ENCODE data around the gene ZNF576. TPM values are rescaled to one million over a fixed set of nuclear protein-coding genes. Genes with fewer than 3 reads are reported as not detected.

ZNF576 gene
- total and polyA plus RNA-seq, 4 donors = 6.9 to 14.9 (median 10.9) TPM

DNA sequence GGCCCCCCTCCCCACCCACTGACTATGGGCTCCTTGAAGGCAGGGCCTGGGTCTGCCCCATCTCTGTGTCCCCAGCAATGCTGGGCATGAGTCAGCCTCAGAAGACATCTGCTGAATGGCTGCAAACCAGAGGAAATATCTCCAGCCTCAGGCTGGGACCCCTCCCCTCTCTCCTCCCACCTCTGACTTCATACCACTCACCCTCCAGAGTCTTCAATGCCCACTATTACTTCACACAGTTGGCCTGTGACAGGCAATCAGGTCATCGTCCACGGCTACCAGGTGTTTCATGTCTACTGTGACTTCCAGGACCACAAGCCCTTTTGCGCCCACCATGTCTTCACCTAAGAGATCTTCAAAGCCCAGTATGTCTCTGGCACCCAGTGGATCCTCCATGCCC, 15.4 kb downstream of the ZNF576 start, which contains the start of gene SRRM5:
TSS of gene SRRM5 (plus strand) at position 301 of the 400 bp plus-strand sequence. CDS start at position 335, 34 bp downstream.
- 95% methylated on average over 3 of the region's 3 CpGs for WGBS
- H3K27ac ChIP-seq (ENCODE audit: low read depth in 1 of 2, low read length in 2 of 2) = no peak within 1 kb of the TSS
- TF ChIP-seq GABPA (IDR thresholded peaks at IDR 0.05 in 1 of 2, conservative IDR thresholded peaks at IDR 0.05 in 1 of 2) = no peak
- H3K27me3 ChIP-seq (ENCODE audit: control insufficient read depth in 4 of 4, insufficient read depth in 4 of 4, low read length in 3 of 4) = no peaks in the 10 kb centered on the region
- no peak within 1 kb of the TSS for H3K4me3 ChIP-seq (ENCODE audit: low read depth in 1 of 3, low read length in 3 of 3)
- no peaks in the 10 kb centered on the region for H3K9me3 ChIP-seq (ENCODE audit: control insufficient read depth in 4 of 4, low read length in 3 of 4)
- DNase-seq (ENCODE audit: low spot score) = no peak
- H3K9ac ChIP-seq (ENCODE audit: low read depth in 1 of 2, low read length in 2 of 2) = no peak within 1 kb of the TSS
- H3K4me1 ChIP-seq (ENCODE audit: control insufficient read depth in 4 of 4, insufficient read depth in 4 of 4, low read length in 3 of 4) = no peaks in the 10 kb centered on the region
- peaks cover 0 to 13% (median 4%) of the 10 kb centered on the region in 4 donors for H3K36me3 ChIP-seq (ENCODE audit: control insufficient read depth in 4 of 4, insufficient read depth in 3 of 4, low read depth in 1 of 4, low read length in 3 of 4)

DNA sequence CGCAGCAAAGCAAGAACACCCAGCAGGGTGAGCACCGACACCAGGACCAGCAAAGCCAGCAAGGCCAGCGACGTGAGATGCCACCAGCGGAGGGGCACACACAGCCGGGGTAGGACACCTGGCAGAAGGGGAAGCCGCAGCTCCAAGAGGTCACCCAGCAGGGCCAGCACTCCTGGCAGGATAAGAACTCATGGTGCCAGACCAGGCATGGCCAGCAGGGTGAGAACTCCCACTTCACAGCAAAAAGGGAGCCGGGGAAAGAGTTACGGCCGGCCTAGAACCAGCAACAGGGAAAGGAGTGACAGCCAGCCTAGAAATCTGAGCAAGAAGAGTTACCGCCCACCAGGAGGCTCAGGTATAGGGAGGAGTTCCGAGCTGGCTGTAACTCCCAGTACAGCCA, 16.0 kb downstream of the ZNF576 start:
- Histone ChIP-seq H3K36me3 (ENCODE audit: control insufficient read depth in 4 of 4, insufficient read depth in 3 of 4, low read depth in 1 of 4, low read length in 3 of 4) (peaks cover 0 to 13% (median 4%) of the 10 kb centered on the region in 4 donors), H3K27me3 (ENCODE audit: control insufficient read depth in 4 of 4, insufficient read depth in 4 of 4, low read length in 3 of 4) (no peaks in the 10 kb centered on the region), H3K4me1 (ENCODE audit: control insufficient read depth in 4 of 4, insufficient read depth in 4 of 4, low read length in 3 of 4) (no peaks in the 10 kb centered on the region), H3K9me3 (ENCODE audit: control insufficient read depth in 4 of 4, low read length in 3 of 4) (no peaks in the 10 kb centered on the region), H3K4me3 (ENCODE audit: low read depth in 1 of 3, low read length in 3 of 3) (no peak overlapping the region), H3K9ac (ENCODE audit: low read depth in 1 of 2, low read length in 2 of 2) (no peak overlapping the region), H3K27ac (ENCODE audit: low read depth in 1 of 2, low read length in 2 of 2) (no peak overlapping the region)
- DNase-seq (ENCODE audit: low spot score) = no peak
- WGBS = 98% methylated on average over 12 of the region's 12 CpGs
- TF ChIP-seq HNF4G (IDR thresholded peaks at IDR 0.05) (no peak), FOXA1 (IDR thresholded peaks at IDR 0.05) (no peak), SP1 (IDR thresholded peaks at IDR 0.05) (no peak), NR2F2 (IDR thresholded peaks at IDR 0.05) (no peak)
- TF ChIP-seq, protein P1, sequence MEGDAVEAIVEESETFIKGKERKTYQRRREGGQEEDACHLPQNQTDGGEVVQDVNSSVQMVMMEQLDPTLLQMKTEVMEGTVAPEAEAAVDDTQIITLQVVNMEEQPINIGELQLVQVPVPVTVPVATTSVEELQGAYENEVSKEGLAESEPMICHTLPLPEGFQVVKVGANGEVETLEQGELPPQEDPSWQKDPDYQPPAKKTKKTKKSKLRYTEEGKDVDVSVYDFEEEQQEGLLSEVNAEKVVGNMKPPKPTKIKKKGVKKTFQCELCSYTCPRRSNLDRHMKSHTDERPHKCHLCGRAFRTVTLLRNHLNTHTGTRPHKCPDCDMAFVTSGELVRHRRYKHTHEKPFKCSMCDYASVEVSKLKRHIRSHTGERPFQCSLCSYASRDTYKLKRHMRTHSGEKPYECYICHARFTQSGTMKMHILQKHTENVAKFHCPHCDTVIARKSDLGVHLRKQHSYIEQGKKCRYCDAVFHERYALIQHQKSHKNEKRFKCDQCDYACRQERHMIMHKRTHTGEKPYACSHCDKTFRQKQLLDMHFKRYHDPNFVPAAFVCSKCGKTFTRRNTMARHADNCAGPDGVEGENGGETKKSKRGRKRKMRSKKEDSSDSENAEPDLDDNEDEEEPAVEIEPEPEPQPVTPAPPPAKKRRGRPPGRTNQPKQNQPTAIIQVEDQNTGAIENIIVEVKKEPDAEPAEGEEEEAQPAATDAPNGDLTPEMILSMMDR (IDR thresholded peaks at IDR 0.05; ENCODE audit: low read depth, low read length, missing input control) = no peak
- TF ChIP-seq, protein P2, sequence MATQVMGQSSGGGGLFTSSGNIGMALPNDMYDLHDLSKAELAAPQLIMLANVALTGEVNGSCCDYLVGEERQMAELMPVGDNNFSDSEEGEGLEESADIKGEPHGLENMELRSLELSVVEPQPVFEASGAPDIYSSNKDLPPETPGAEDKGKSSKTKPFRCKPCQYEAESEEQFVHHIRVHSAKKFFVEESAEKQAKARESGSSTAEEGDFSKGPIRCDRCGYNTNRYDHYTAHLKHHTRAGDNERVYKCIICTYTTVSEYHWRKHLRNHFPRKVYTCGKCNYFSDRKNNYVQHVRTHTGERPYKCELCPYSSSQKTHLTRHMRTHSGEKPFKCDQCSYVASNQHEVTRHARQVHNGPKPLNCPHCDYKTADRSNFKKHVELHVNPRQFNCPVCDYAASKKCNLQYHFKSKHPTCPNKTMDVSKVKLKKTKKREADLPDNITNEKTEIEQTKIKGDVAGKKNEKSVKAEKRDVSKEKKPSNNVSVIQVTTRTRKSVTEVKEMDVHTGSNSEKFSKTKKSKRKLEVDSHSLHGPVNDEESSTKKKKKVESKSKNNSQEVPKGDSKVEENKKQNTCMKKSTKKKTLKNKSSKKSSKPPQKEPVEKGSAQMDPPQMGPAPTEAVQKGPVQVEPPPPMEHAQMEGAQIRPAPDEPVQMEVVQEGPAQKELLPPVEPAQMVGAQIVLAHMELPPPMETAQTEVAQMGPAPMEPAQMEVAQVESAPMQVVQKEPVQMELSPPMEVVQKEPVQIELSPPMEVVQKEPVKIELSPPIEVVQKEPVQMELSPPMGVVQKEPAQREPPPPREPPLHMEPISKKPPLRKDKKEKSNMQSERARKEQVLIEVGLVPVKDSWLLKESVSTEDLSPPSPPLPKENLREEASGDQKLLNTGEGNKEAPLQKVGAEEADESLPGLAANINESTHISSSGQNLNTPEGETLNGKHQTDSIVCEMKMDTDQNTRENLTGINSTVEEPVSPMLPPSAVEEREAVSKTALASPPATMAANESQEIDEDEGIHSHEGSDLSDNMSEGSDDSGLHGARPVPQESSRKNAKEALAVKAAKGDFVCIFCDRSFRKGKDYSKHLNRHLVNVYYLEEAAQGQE (IDR thresholded peaks at IDR 0.05) = no peak

DNA sequence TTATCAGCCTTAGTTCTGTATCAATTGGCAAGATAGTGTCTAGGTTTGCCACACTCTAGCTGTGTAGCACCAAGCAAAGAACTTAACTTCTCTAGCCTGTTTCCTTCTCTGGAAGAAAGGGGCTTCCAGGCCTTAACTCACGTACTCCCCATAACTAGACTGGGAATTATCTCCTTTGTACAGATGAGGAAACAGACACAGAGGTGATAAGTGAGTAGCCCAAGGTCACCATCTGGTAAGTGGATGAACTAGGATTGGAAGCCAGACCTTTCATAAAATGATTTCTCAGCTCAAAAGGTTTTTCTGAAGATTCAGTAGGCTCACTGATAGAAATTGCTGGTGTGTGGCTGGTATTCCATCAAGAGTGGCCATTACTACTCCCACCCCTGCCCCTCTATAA, 19.9 kb downstream of the ZNF576 start:
- Histone ChIP-seq H3K9me3 (ENCODE audit: control insufficient read depth in 4 of 4, low read length in 3 of 4) (no peaks in the 10 kb centered on the region), H3K9ac (ENCODE audit: low read depth in 1 of 2, low read length in 2 of 2) (no peak overlapping the region), H3K4me1 (ENCODE audit: control insufficient read depth in 4 of 4, insufficient read depth in 4 of 4, low read length in 3 of 4) (peaks cover 0 to 16% (median 11%) of the 10 kb centered on the region in 4 donors), H3K27ac (ENCODE audit: low read depth in 1 of 2, low read length in 2 of 2) (no peak overlapping the region), H3K4me3 (ENCODE audit: low read depth in 1 of 3, low read length in 3 of 3) (no peak overlapping the region), H3K36me3 (ENCODE audit: control insufficient read depth in 4 of 4, insufficient read depth in 3 of 4, low read depth in 1 of 4, low read length in 3 of 4) (peaks cover 0 to 13% (median 2%) of the 10 kb centered on the region in 4 donors), H3K27me3 (ENCODE audit: control insufficient read depth in 4 of 4, insufficient read depth in 4 of 4, low read length in 3 of 4) (no peaks in the 10 kb centered on the region)
- no peak for DNase-seq (ENCODE audit: low spot score)
- WGBS = 80% methylated on average over 1 of the region's 1 CpG
- no peak for TF ChIP-seq FOXA1 (IDR thresholded peaks at IDR 0.05)
- TF ChIP-seq, protein P3, sequence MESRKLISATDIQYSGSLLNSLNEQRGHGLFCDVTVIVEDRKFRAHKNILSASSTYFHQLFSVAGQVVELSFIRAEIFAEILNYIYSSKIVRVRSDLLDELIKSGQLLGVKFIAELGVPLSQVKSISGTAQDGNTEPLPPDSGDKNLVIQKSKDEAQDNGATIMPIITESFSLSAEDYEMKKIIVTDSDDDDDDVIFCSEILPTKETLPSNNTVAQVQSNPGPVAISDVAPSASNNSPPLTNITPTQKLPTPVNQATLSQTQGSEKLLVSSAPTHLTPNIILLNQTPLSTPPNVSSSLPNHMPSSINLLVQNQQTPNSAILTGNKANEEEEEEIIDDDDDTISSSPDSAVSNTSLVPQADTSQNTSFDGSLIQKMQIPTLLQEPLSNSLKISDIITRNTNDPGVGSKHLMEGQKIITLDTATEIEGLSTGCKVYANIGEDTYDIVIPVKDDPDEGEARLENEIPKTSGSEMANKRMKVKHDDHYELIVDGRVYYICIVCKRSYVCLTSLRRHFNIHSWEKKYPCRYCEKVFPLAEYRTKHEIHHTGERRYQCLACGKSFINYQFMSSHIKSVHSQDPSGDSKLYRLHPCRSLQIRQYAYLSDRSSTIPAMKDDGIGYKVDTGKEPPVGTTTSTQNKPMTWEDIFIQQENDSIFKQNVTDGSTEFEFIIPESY (IDR thresholded peaks at IDR 0.05) = no peak
- TF ChIP-seq YY1 (IDR thresholded peaks at IDR 0.05) = no peak
- TF ChIP-seq SP1 (IDR thresholded peaks at IDR 0.05) = no peak
- TF ChIP-seq RXRA (IDR thresholded peaks at IDR 0.05) = no peak
- no peak for TF ChIP-seq HNF4A (conservative IDR thresholded peaks at IDR 0.05)
- TF ChIP-seq, protein P4, sequence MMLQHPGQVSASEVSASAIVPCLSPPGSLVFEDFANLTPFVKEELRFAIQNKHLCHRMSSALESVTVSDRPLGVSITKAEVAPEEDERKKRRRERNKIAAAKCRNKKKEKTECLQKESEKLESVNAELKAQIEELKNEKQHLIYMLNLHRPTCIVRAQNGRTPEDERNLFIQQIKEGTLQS (IDR thresholded peaks at IDR 0.05) = no peak
- no peak for TF ChIP-seq GABPA (IDR thresholded peaks at IDR 0.05 in 1 of 2, conservative IDR thresholded peaks at IDR 0.05 in 1 of 2)
- TF ChIP-seq, protein P2 (IDR thresholded peaks at IDR 0.05) = no peak
- no peak for TF ChIP-seq HNF4G (IDR thresholded peaks at IDR 0.05)
- TF ChIP-seq EGR1 (IDR thresholded peaks at IDR 0.05; ENCODE audit: low read depth in 2 of 2) = no peak
- no peak for TF ChIP-seq NR2F2 (IDR thresholded peaks at IDR 0.05)
